Tibial nerve (tissue), 4 donors: ENCODE results near the gene FGD4. TPM values are rescaled to one million over a fixed set of nuclear protein-coding genes. Genes with fewer than 3 reads are reported as not detected.
"Not testable (repeated sequence)": the region's sequence is repeated elsewhere in the genome, so short reads cannot be mapped to it uniquely, and the experiment has no call there.

ENCODE experiments used
- DNase-seq, 2 donors: peaks; one replicate each; pipeline ENCODE4 v3.0.0-alpha.2; 2019; ENCODE audit warnings: low spot score in 2 of 2
- H3K27ac ChIP-seq, 4 donors: fragments of 200-600 bp; sonication (generic) in 3 of 4; one replicate each; pipeline ENCODE4 v1.5.1; 2017 to 2019; ENCODE audit warnings: mild to moderate bottlenecking in 1 of 4
- H3K27me3 ChIP-seq, 2 donors: fragments of 200-600 bp; sonication (generic) in 1 of 2; one replicate each; pipeline versions ENCODE4 v1.5.1 to v1.6.0; 2017 to 2019
- H3K36me3 ChIP-seq, 3 donors: fragments of 200-600 bp; sonication (generic); one replicate each; pipeline ENCODE4 v1.5.1; 2018 to 2019
- H3K4me1 ChIP-seq, 4 donors: fragments of 200-600 bp; sonication (generic) in 3 of 4; one replicate each; pipeline ENCODE4 v1.5.1; 2017 to 2019
- H3K4me3 ChIP-seq, 4 donors: fragments of 200-600 bp; sonication (generic) in 3 of 4; one replicate each; pipeline ENCODE4 v1.5.1; 2017 to 2019; ENCODE audit warnings: mild to moderate bottlenecking in 1 of 4, moderate library complexity in 1 of 4
- H3K9me3 ChIP-seq, 4 donors: fragments of 200-600 bp; sonication (generic) in 3 of 4; one replicate each; pipeline ENCODE4 v1.5.1; 2017 to 2019
- EP300 ChIP-seq, 2 donors: sonication (generic); formaldehyde crosslinking; IDR thresholded peaks; one replicate each; pipeline ENCODE4 v1.6.1; 2017; ENCODE audit warnings: antibody characterized with exemption in 2 of 2, mild to moderate bottlenecking in 1 of 2
- POLR2A ChIP-seq, 2 donors: fragments of 450-650 bp; IDR thresholded peaks; one replicate each; pipeline ENCODE4 v1.6.1; 2017; ENCODE audit warnings: antibody characterized with exemption in 2 of 2, mild to moderate bottlenecking in 2 of 2, moderate library complexity in 2 of 2
- WGBS, 2 donors: methylation state at CpG; one replicate each; pipeline ENCODE4 v1.1.5; 2018; 5-methylcytosine and 5-hydroxymethylcytosine counted together
- total RNA-seq, 4 donors: library from RNA; depleted of rRNA; stranded (reverse); fragments of >200 nt; gene quantifications; one replicate each; pipeline ENCODE4 v1.1.0, GENCODE V29; 2016
- TF ChIP-seq, protein P1 (sequence below), 5 experiments: fragments of 200-600 bp in 3 of 5; fragments of 450-650 bp in 2 of 5; sonication (generic) in 3 of 5; IDR thresholded peaks; one replicate each; pipeline ENCODE4 v1.5.1; 2016 to 2019; ENCODE audit warnings: antibody characterized with exemption in 5 of 5, mild to moderate bottlenecking in 3 of 5, moderate library complexity in 2 of 5

Gene FGD4
- total RNA-seq, 4 donors from 2014 or later: 78.3 to 102 (median 84.2) TPM

DNA sequence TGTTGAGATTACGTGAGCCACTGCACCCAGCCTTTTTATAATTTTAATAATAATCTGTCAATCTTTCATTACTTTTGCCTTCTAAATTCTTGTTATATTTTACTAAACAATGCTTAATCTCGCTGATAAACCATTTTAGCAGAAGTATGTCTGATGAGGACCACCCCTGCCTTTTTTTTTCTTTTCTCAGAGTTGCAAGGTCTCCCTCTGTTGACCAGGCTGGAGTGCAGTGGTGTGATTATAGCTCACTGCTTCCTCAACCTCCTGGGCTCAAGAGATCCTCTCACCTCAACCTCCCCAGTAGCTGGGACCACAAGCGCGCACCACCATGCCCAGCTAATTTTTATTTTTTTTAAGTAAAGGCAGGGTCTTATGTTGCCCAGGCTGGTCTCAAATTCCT is 161.2 kb downstream of the FGD4 start:
- Histone ChIP-seq H3K36me3 (no peaks in the 10 kb centered on the region), H3K4me1 (peaks cover 0 to 83% (median 40%) of the 10 kb centered on the region in 4 donors), H3K9me3 (no peaks in the 10 kb centered on the region), H3K27ac (peak overlapping the region in 2 of 4 donors; percentile 84 to 93), H3K4me3 (no peak overlapping the region), H3K27me3 (no peaks in the 10 kb centered on the region)
- DNase-seq: no peak
- WGBS, 2 donors: 95 to 97% methylated on average over 4 of the region's 4 CpGs
- TF ChIP-seq, protein P1, sequence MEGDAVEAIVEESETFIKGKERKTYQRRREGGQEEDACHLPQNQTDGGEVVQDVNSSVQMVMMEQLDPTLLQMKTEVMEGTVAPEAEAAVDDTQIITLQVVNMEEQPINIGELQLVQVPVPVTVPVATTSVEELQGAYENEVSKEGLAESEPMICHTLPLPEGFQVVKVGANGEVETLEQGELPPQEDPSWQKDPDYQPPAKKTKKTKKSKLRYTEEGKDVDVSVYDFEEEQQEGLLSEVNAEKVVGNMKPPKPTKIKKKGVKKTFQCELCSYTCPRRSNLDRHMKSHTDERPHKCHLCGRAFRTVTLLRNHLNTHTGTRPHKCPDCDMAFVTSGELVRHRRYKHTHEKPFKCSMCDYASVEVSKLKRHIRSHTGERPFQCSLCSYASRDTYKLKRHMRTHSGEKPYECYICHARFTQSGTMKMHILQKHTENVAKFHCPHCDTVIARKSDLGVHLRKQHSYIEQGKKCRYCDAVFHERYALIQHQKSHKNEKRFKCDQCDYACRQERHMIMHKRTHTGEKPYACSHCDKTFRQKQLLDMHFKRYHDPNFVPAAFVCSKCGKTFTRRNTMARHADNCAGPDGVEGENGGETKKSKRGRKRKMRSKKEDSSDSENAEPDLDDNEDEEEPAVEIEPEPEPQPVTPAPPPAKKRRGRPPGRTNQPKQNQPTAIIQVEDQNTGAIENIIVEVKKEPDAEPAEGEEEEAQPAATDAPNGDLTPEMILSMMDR (IDR thresholded peaks at IDR 0.05): no peak
- TF ChIP-seq EP300 (IDR thresholded peaks at IDR 0.05): no peak
- TF ChIP-seq POLR2A (IDR thresholded peaks at IDR 0.05): no peak

DNA sequence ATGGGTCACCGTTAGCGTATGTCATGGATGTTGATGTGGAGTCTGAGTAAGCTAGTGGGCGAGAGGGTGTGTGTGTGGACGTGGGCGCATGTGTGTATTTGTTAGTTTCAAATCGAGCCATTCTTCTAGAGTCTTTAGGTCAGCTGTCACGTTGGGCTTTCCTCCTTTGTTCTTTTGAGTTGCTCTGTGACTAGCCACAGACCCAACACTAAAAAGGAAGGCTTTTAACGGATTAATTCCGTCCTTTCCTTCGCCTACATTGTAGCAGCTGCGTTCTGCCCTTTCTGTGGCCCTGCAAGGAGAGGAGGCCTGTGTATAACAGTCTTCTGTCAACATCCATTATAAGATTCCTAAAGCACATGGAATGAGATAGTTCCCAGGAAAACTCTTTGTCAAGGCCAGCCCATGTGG is 162.6 kb downstream of the FGD4 start:
- WGBS, 2 donors: 36 to 42% methylated on average over 11 of the region's 11 CpGs
- Histone ChIP-seq H3K4me3 (no peak overlapping the region), H3K36me3 (no peaks in the 10 kb centered on the region), H3K9me3 (no peaks in the 10 kb centered on the region), H3K27ac (peak overlapping the region; percentile 58 to 93 (median 78)), H3K27me3 (no peaks in the 10 kb centered on the region), H3K4me1 (peaks cover 0 to 94% (median 52%) of the 10 kb centered on the region in 4 donors)
- TF ChIP-seq POLR2A (IDR thresholded peaks at IDR 0.05): no peak
- peak; percentile 34 to 78 for TF ChIP-seq EP300 (IDR thresholded peaks at IDR 0.05)
- no peak for DNase-seq

DNA sequence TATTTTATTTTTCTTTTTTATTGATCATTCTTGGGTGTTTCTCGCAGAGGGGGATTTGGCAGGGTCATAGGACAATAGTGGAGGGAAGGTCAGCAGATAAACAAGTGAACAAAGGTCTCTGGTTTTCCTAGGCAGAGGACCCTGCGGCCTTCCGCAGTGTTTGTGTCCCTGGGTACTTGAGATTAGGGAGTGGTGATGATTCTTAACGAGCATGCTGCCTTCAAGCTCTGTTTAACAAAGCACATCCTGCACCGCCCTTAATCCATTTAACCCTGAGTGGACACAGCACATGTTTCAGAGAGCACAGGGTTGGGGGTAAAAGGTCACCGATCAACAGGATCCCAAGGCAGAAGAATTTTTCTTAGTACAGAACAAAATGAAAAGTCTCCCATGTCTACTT is 163.1 kb downstream of the FGD4 start:
- H3K4me1 ChIP-seq: peaks cover 0 to 94% (median 54%) of the 10 kb centered on the region in 4 donors
- peak overlapping the region; percentile 58 to 93 (median 78) for H3K27ac ChIP-seq
- H3K4me3 ChIP-seq, H3K36me3 ChIP-seq, DNase-seq, H3K27me3 ChIP-seq, H3K9me3 ChIP-seq: not testable (repeated sequence)
- WGBS, 2 donors: 15 to 19% methylated on average over 5 to 6 of the region's 6 CpGs

DNA sequence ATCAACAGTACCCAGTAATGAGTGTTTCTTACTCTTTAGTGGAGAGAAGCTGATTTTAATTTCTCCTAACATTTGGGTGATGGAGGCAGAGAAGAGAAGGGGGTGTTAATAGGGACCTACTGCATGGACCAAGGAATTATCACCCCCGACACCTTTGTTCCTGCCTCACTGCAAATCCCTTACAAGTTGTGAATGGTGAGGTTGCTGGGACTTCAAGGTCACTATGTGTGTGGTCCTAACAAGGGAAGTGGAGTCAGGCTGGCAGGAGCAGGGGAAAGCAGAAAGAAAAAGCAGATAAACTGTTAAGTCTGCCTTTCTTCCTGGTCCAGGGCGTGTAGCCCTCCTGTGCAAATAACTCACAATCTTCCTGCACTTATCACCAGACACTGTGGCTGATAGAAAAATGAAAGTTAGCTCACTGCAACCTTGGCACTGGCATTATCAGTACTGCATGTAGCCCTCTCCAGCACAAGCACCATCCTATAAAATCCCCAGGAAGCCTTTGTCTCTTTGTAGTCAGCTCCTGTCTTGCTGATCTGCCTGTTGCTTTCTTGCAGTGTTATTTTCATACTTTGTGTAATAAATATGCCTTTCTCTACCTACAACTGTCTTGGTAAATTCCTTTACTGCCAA is 167.4 kb downstream of the FGD4 start:
- Histone ChIP-seq H3K9me3 (no peaks in the 10 kb centered on the region), H3K27ac (peak overlapping the region; percentile 34 to 93 (median 67)), H3K36me3 (no peaks in the 10 kb centered on the region), H3K4me3 (no peak overlapping the region), H3K4me1 (peaks cover 0 to 88% (median 35%) of the 10 kb centered on the region in 4 donors), H3K27me3 (no peaks in the 10 kb centered on the region)
- no peak for DNase-seq
- WGBS, 2 donors: 46 to 56% methylated on average over 2 of the region's 2 CpGs
- TF ChIP-seq EP300 (IDR thresholded peaks at IDR 0.05) (no peak), POLR2A (IDR thresholded peaks at IDR 0.05) (no peak)
- TF ChIP-seq, protein P1 (IDR thresholded peaks at IDR 0.05): no peak

DNA sequence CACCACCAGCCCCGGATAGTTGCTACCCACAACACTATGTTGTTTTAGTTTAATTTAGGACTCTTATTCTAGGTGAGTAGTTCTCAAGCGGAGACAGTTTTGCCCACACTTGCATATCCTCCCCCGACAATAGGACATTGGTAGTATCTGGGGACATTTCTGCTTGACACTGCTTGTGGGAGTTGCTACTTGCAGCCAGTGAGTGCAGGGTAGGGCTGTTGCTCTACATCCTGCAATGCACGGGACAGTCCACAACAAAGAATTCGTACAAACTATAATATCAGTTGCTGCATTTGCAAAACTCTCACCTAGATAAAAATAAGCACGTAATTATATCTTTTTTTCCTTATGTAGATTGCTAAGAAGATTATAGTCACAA is 167.9 kb downstream of the FGD4 start:
- no peaks in the 10 kb centered on the region for H3K36me3 ChIP-seq
- peak overlapping the region; percentile 34 to 93 (median 67) for H3K27ac ChIP-seq
- H3K27me3 ChIP-seq: no peaks in the 10 kb centered on the region
- no peak overlapping the region for H3K4me3 ChIP-seq
- DNase-seq: no peak
- TF ChIP-seq, protein P1 (IDR thresholded peaks at IDR 0.05): no peak
- TF ChIP-seq EP300 (IDR thresholded peaks at IDR 0.05) (peak in 1 of 2 donors; percentile 6), POLR2A (IDR thresholded peaks at IDR 0.05) (no peak)
- peaks cover 0 to 88% (median 31%) of the 10 kb centered on the region in 4 donors for H3K4me1 ChIP-seq
- 52 to 54% methylated on average over 6 of the region's 6 CpGs for WGBS, 2 donors
- no peaks in the 10 kb centered on the region for H3K9me3 ChIP-seq

DNA sequence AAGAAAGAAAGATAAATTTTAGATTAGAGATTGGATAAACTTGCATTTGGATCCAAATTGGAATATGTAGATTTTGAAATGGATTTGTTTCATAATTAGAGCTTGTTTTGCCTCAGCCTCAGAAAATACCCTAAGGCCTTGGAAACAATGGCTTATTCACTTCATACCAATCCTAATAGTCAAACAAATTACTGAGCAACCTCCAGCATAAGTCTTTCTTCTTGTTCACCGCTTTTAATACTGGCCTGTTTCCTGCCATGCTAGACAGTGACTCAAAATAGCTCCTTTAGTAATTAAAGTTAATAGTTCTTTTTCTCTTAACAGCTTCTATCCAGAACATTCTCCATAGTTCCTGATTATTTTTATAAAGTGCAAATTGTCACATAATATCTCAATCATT is 168.9 kb downstream of the FGD4 start:
- Histone ChIP-seq H3K27me3 (no peaks in the 10 kb centered on the region), H3K4me1 (peaks cover 0 to 82% (median 31%) of the 10 kb centered on the region in 4 donors), H3K9me3 (no peaks in the 10 kb centered on the region), H3K4me3 (no peak overlapping the region), H3K27ac (peak overlapping the region; percentile 21 to 93 (median 67)), H3K36me3 (no peaks in the 10 kb centered on the region)
- TF ChIP-seq POLR2A (IDR thresholded peaks at IDR 0.05): no peak
- TF ChIP-seq EP300 (IDR thresholded peaks at IDR 0.05): peak in 1 of 2 donors; percentile 39
- no peak for DNase-seq
- WGBS, 2 donors: 26 to 27% methylated on average over 1 of the region's 1 CpG
